SK-N-SH treated with all-trans-retinoic acid at 6 μM for 48 hours (cell line): ENCODE data around the gene RABGAP1.

Source experiments
- ATAC-seq: fragments of 200-7000 bp; cut with Tn5 transposase; 3 replicates; pipeline ENCODE4 v1.9.1; 2020; ENCODE audit warnings: mild to moderate bottlenecking, moderate library complexity
- ARNTL ChIP-seq: fragments of 450-650 bp; formaldehyde crosslinking; IDR thresholded peaks from 2 replicates; pipeline ENCODE4 v1.5.0; 2020; ENCODE audit warnings: low read depth, mild to moderate bottlenecking, moderate library complexity, borderline replicate concordance
- BACH2 ChIP-seq: fragments of 250-450 bp; sonication (Bioruptor Pico); IDR thresholded peaks from 2 replicates; pipeline ENCODE4 v1.9.0; 2021; ENCODE audit warnings: mild to moderate bottlenecking, borderline replicate concordance
- CSDC2 ChIP-seq: fragments of 250-450 bp; sonication (Bioruptor Pico); IDR thresholded peaks from 2 replicates; pipeline ENCODE4 v1.5.0; 2020; ENCODE audit warnings: mild to moderate bottlenecking, moderate library complexity
- ESRRG ChIP-seq: fragments of 250-450 bp; sonication (Bioruptor Pico); IDR thresholded peaks from 2 replicates; pipeline ENCODE4 v1.6.1; 2021; ENCODE audit warnings: mild to moderate bottlenecking
- GLIS3 ChIP-seq: fragments of 250-450 bp; sonication (Bioruptor Pico); IDR thresholded peaks from 2 replicates; pipeline ENCODE4 v1.5.0; 2020; ENCODE audit warnings: mild to moderate bottlenecking, moderate library complexity
- OSR1 ChIP-seq: fragments of 250-450 bp; sonication (Bioruptor Pico); IDR thresholded peaks from 2 replicates; pipeline ENCODE4 v1.8.0; 2022; ENCODE audit warnings: moderate library complexity, mild to moderate bottlenecking, inconsistent platforms
- PPARA ChIP-seq: fragments of 250-450 bp; sonication (Bioruptor Pico); IDR thresholded peaks from 2 replicates; pipeline ENCODE4 v1.5.0; 2020; ENCODE audit warnings: mild to moderate bottlenecking, borderline replicate concordance
- SNAI2 ChIP-seq: fragments of 250-450 bp; sonication (Bioruptor Pico); IDR thresholded peaks from 2 replicates; pipeline ENCODE4 v1.5.0; 2020; ENCODE audit warnings: mild to moderate bottlenecking, moderate library complexity
- TCF4 ChIP-seq: fragments of 250-450 bp; sonication (Bioruptor Pico); IDR thresholded peaks from 2 replicates; pipeline ENCODE4 v1.8.0; 2021; ENCODE audit warnings: mild to moderate bottlenecking, moderate library complexity, borderline replicate concordance
- TOX ChIP-seq: fragments of 250-450 bp; sonication (Bioruptor Pico); IDR thresholded peaks from 2 replicates; pipeline ENCODE4 v1.8.0; 2021; ENCODE audit warnings: mild to moderate bottlenecking, moderate library complexity, borderline replicate concordance
- TSHZ2 ChIP-seq: fragments of 250-450 bp; sonication (Bioruptor Pico); IDR thresholded peaks from 2 replicates; pipeline ENCODE4 v1.5.0; 2020; ENCODE audit warnings: mild to moderate bottlenecking, moderate library complexity
- ZC3H10 ChIP-seq: fragments of 250-450 bp; sonication (Bioruptor Pico); IDR thresholded peaks from 2 replicates; pipeline ENCODE4 v1.5.1; 2021; ENCODE audit warnings: mild to moderate bottlenecking, moderate library complexity
- ZFP3 ChIP-seq: fragments of 250-450 bp; sonication (Bioruptor Pico); IDR thresholded peaks from 2 replicates; pipeline ENCODE4 v1.5.0; 2020; ENCODE audit warnings: mild to moderate bottlenecking, moderate library complexity
- ZFP30 ChIP-seq: fragments of 450-650 bp; formaldehyde crosslinking; IDR thresholded peaks from 2 replicates; pipeline ENCODE4 v1.5.0; 2022; ENCODE audit warnings: mild to moderate bottlenecking, moderate library complexity
- ZNF565 ChIP-seq: fragments of 450-650 bp; formaldehyde crosslinking; conservative IDR thresholded peaks from 2 replicates; pipeline ENCODE4 v1.5.0; 2020; ENCODE audit warnings: low read depth, mild to moderate bottlenecking, moderate library complexity
- ZNF70 ChIP-seq: fragments of 450-650 bp; formaldehyde crosslinking; IDR thresholded peaks from 2 replicates; pipeline ENCODE4 v1.5.0; 2020; ENCODE audit warnings: mild to moderate bottlenecking, moderate library complexity
- TF ChIP-seq, protein P1 (sequence below): fragments of 250-450 bp; sonication (Bioruptor Pico); IDR thresholded peaks from 2 replicates; pipeline ENCODE4 v1.8.0; 2021; ENCODE audit warnings: low read depth, mild to moderate bottlenecking, moderate library complexity, borderline replicate concordance
- TF ChIP-seq, protein P2 (sequence below): fragments of 250-450 bp; sonication (Bioruptor Pico); IDR thresholded peaks from 2 replicates; pipeline ENCODE4 v1.8.0; 2020; ENCODE audit warnings: mild to moderate bottlenecking, moderate library complexity, borderline replicate concordance
- TF ChIP-seq, protein P3 (sequence below): fragments of 250-450 bp; sonication (Bioruptor Pico); IDR thresholded peaks from 2 replicates; pipeline ENCODE4 v1.5.1; 2021; ENCODE audit warnings: mild to moderate bottlenecking, moderate library complexity

Gene RABGAP1

DNA sequence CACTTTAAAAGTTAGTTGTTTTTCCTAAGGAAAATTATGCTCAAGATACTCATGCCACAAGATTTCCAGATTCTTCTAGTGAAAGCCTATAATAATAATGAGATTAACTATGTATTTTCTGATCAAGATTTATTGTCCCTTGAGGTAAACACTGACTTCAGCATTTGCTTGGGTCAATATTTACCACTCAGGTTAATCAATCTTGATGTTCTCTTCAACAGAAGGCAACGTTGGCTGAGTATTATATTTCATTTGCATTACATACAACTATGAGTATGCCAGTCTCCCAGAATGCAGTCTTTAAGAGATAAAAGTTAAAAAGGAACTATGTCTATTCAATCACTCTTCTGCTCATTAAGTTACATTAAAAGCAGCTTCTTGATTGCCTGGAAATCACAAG, 208.2 kb downstream of the RABGAP1 start:
- ATAC-seq: no peak
- no peak for TF ChIP-seq TCF4 (CRISPR knock-in tag)
- TF ChIP-seq ZFP30 (CRISPR knock-in tag): no peak
- no peak for TF ChIP-seq TSHZ2 (CRISPR knock-in tag)
- TF ChIP-seq, protein P1, sequence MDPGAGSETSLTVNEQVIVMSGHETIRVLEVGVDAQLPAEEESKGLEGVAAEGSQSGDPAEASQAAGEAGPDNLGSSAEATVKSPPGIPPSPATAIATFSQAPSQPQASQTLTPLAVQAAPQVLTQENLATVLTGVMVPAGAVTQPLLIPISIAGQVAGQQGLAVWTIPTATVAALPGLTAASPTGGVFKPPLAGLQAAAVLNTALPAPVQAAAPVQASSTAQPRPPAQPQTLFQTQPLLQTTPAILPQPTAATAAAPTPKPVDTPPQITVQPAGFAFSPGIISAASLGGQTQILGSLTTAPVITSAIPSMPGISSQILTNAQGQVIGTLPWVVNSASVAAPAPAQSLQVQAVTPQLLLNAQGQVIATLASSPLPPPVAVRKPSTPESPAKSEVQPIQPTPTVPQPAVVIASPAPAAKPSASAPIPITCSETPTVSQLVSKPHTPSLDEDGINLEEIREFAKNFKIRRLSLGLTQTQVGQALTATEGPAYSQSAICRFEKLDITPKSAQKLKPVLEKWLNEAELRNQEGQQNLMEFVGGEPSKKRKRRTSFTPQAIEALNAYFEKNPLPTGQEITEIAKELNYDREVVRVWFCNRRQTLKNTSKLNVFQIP: no peak
- TF ChIP-seq, protein P2, sequence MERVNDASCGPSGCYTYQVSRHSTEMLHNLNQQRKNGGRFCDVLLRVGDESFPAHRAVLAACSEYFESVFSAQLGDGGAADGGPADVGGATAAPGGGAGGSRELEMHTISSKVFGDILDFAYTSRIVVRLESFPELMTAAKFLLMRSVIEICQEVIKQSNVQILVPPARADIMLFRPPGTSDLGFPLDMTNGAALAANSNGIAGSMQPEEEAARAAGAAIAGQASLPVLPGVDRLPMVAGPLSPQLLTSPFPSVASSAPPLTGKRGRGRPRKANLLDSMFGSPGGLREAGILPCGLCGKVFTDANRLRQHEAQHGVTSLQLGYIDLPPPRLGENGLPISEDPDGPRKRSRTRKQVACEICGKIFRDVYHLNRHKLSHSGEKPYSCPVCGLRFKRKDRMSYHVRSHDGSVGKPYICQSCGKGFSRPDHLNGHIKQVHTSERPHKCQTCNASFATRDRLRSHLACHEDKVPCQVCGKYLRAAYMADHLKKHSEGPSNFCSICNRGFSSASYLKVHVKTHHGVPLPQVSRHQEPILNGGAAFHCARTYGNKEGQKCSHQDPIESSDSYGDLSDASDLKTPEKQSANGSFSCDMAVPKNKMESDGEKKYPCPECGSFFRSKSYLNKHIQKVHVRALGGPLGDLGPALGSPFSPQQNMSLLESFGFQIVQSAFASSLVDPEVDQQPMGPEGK (CRISPR knock-in tag): no peak
- TF ChIP-seq CSDC2 (CRISPR knock-in tag): no peak
- TF ChIP-seq ZC3H10 (CRISPR knock-in tag): no peak
- TF ChIP-seq ARNTL (CRISPR knock-in tag): no peak
- TF ChIP-seq, protein P3, sequence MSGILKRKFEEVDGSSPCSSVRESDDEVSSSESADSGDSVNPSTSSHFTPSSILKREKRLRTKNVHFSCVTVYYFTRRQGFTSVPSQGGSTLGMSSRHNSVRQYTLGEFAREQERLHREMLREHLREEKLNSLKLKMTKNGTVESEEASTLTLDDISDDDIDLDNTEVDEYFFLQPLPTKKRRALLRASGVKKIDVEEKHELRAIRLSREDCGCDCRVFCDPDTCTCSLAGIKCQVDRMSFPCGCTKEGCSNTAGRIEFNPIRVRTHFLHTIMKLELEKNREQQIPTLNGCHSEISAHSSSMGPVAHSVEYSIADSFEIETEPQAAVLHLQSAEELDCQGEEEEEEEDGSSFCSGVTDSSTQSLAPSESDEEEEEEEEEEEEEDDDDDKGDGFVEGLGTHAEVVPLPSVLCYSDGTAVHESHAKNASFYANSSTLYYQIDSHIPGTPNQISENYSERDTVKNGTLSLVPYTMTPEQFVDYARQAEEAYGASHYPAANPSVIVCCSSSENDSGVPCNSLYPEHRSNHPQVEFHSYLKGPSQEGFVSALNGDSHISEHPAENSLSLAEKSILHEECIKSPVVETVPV (CRISPR knock-in tag): no peak
- no peak for TF ChIP-seq ZNF70

DNA sequence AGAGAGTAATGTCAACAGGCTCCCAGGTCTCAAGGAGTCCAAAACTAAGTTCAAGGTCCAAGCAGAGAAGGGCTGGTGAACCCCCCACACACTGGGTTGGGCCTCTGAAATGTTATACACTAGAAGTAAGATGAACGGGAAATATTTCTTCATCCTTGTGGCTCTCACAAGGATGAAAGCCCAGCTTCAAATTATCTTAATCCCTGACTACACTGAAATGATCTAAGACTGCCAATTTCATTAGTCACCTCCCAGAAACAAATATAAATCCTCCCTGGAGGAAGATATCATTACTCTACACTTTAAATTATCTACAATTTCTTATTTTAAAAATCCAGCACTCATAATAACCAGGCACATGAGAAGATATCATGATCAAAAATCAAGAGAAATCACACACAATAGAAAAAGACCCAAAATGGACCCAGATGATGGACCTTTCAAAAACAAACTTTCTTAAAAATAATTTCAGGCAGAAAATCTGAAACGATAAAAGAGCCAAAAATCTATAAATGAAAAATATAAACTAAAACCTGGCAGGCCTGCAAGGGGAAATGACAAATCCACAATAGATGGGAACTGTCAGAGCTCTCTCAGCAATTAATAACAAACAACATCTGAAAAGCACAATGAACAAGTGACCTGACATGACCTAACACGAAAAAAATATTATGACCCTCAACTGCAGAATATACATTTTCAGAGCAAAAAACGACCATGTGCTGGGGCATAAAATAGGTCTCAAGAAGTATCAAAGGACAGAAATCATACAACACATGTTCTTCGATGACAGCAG, 210.1 kb downstream of the RABGAP1 start:
- TF ChIP-seq OSR1 (CRISPR knock-in tag): no peak
- TF ChIP-seq ZC3H10 (CRISPR knock-in tag): no peak
- no peak for TF ChIP-seq CSDC2 (CRISPR knock-in tag)
- no peak for TF ChIP-seq TOX
- no peak for TF ChIP-seq SNAI2 (CRISPR knock-in tag)
- TF ChIP-seq ZFP3 (CRISPR knock-in tag): no peak
- TF ChIP-seq PPARA (CRISPR knock-in tag): no peak
- TF ChIP-seq ZNF565 (CRISPR knock-in tag): no peak
- no peak for TF ChIP-seq BACH2 (CRISPR knock-in tag)
- TF ChIP-seq TCF4 (CRISPR knock-in tag): no peak
- no peak for TF ChIP-seq ARNTL (CRISPR knock-in tag)
- TF ChIP-seq ZFP30 (CRISPR knock-in tag): no peak
- no peak for TF ChIP-seq ESRRG (CRISPR knock-in tag)
- TF ChIP-seq TSHZ2 (CRISPR knock-in tag): no peak
- TF ChIP-seq, protein P1: no peak
- no peak for TF ChIP-seq GLIS3 (CRISPR knock-in tag)
- TF ChIP-seq, protein P2 (CRISPR knock-in tag): no peak
- TF ChIP-seq, all 23 proteins: peak for 0
- ATAC-seq: no peak
